Liver (tissue), 9 donors: ENCODE results near the gene PTP4A2. TPM values are rescaled to one million over a fixed set of nuclear protein-coding genes. Genes with fewer than 3 reads are reported as not detected.
"Not testable (repeated sequence)": the region's sequence is repeated elsewhere in the genome, so short reads cannot be mapped to it uniquely, and the experiment has no call there.

Experiments used
- DNase-seq: peaks from one replicate; pipeline ENCODE4 v3.0.0-alpha.2; 2017; ENCODE audit warnings: low spot score
- H3K27ac ChIP-seq, 2 donors: one replicate each; pipeline ENCODE4 v1.7.0; 2013; ENCODE audit warnings: inconsistent platforms in 2 of 2, low read length in 2 of 2, control low read depth in 1 of 2, low read depth in 1 of 2, mild to moderate bottlenecking in 1 of 2
- H3K27me3 ChIP-seq, 4 donors: one replicate each; pipeline versions ENCODE4 v1.6.1 to v1.7.0; 2013; ENCODE audit warnings: low read length in 3 of 4, inconsistent platforms in 1 of 4, mild to moderate bottlenecking in 1 of 4, moderate library complexity in 1 of 4; ENCODE audit not compliant: control insufficient read depth in 4 of 4, insufficient read depth in 4 of 4
- H3K36me3 ChIP-seq, 4 donors: one replicate each; pipeline versions ENCODE4 v1.6.1 to v1.7.0; 2013; ENCODE audit warnings: low read length in 3 of 4, mild to moderate bottlenecking in 3 of 4, low read depth in 1 of 4, moderate library complexity in 1 of 4; ENCODE audit not compliant: control insufficient read depth in 4 of 4, insufficient read depth in 3 of 4
- H3K4me1 ChIP-seq, 4 donors: one replicate each; pipeline versions ENCODE4 v1.6.1 to v1.7.0; 2013; ENCODE audit warnings: low read length in 3 of 4, mild to moderate bottlenecking in 3 of 4, moderate library complexity in 1 of 4; ENCODE audit not compliant: control insufficient read depth in 4 of 4, insufficient read depth in 4 of 4
- H3K4me3 ChIP-seq, 3 donors: one replicate each; pipeline versions ENCODE4 v1.6.1 to v1.7.0; 2013; ENCODE audit warnings: low read length in 3 of 3, control low read depth in 1 of 3, low read depth in 1 of 3, mild to moderate bottlenecking in 1 of 3
- H3K9ac ChIP-seq, 2 donors: one replicate each; pipeline ENCODE4 v1.7.0; 2013; ENCODE audit warnings: low read length in 2 of 2, mild to moderate bottlenecking in 2 of 2, moderate library complexity in 2 of 2, control low read depth in 1 of 2, low read depth in 1 of 2
- H3K9me3 ChIP-seq, 4 donors: one replicate each; pipeline versions ENCODE4 v1.6.1 to v1.7.0; 2013; ENCODE audit warnings: low read length in 3 of 4; ENCODE audit not compliant: control insufficient read depth in 4 of 4
- ATF3 ChIP-seq: IDR thresholded peaks from 2 replicates; pipeline ENCODE4 v1.6.1; 2016; ENCODE audit warnings: antibody characterized with exemption
- CTCF ChIP-seq: fragments of 150-350 bp; IDR thresholded peaks from 2 replicates; pipeline ENCODE4 v1.5.1; 2017; ENCODE audit warnings: improper control_type of control experiment, low read depth, low read length; ENCODE audit not compliant: missing input control
- FOXA1 ChIP-seq: IDR thresholded peaks from 2 replicates; pipeline ENCODE4 v1.6.1; 2016; ENCODE audit warnings: antibody characterized with exemption
- FOXA2 ChIP-seq: IDR thresholded peaks from 2 replicates; pipeline ENCODE4 v1.6.1; 2016; ENCODE audit warnings: antibody characterized with exemption
- HNF4A ChIP-seq, 2 donors: conservative IDR thresholded peaks; 2 replicates each; pipeline ENCODE4 v1.6.1; 2016; ENCODE audit warnings: antibody characterized with exemption in 2 of 2, mild to moderate bottlenecking in 2 of 2
- HNF4G ChIP-seq: IDR thresholded peaks from 2 replicates; pipeline ENCODE4 v1.6.1; 2016; ENCODE audit warnings: antibody characterized with exemption
- JUND ChIP-seq, 2 donors: IDR thresholded peaks; 2 replicates each; pipeline ENCODE4 v1.6.1; 2016; ENCODE audit warnings: antibody characterized with exemption in 2 of 2
- MAX ChIP-seq: IDR thresholded peaks from 2 replicates; pipeline ENCODE4 v1.6.1; 2016; ENCODE audit warnings: antibody characterized with exemption
- NR2F2 ChIP-seq: IDR thresholded peaks from 2 replicates; pipeline ENCODE4 v1.6.1; 2016; ENCODE audit warnings: antibody characterized with exemption
- RAD21 ChIP-seq, 2 donors: IDR thresholded peaks; 2 replicates each; pipeline ENCODE4 v1.6.1; 2016; ENCODE audit warnings: antibody characterized with exemption in 2 of 2, mild to moderate bottlenecking in 2 of 2
- REST ChIP-seq: IDR thresholded peaks from 2 replicates; pipeline ENCODE4 v1.6.1; 2016; ENCODE audit warnings: antibody characterized with exemption, mild to moderate bottlenecking
- RXRA ChIP-seq, 2 donors: IDR thresholded peaks; 2 replicates each; pipeline ENCODE4 v1.6.1; 2017 to 2018; ENCODE audit warnings: antibody characterized with exemption in 2 of 2, mild to moderate bottlenecking in 1 of 2
- SP1 ChIP-seq: IDR thresholded peaks from 2 replicates; pipeline ENCODE4 v1.6.1; 2018; ENCODE audit warnings: antibody characterized with exemption, mild to moderate bottlenecking
- TAF1 ChIP-seq: conservative IDR thresholded peaks from 2 replicates; pipeline ENCODE4 v1.6.1; 2016; ENCODE audit warnings: antibody characterized with exemption, mild to moderate bottlenecking
- YY1 ChIP-seq: IDR thresholded peaks from 2 replicates; pipeline ENCODE4 v1.6.1; 2016; ENCODE audit warnings: antibody characterized with exemption, mild to moderate bottlenecking
- ZBTB33 ChIP-seq: IDR thresholded peaks from 2 replicates; pipeline ENCODE4 v1.6.1; 2016; ENCODE audit warnings: antibody characterized with exemption
- WGBS: extraction: QIAGEN DNeasy Blood & Tissue Kit; methylation state at CpG from one replicate; pipeline ENCODE4 v1.1.7; 2013; 5-methylcytosine and 5-hydroxymethylcytosine counted together
- polyA plus RNA-seq, 2 donors: library from polyadenylated mRNA; stranded (reverse) in 1 of 2; unstranded in 1 of 2; fragments of 200-250 nt in 1 of 2; fragments of >200 nt in 1 of 2; fragmentation: Nextera tagmentation in 1 of 2; extraction: Ambion mirVana in 1 of 2; gene quantifications; one replicate each; pipeline versions ENCODE4 v1.2.1 to v1.2.3, GENCODE V29; 2013 to 2015
- total RNA-seq, 2 donors: library from RNA; depleted of rRNA; stranded (reverse); fragments of >200 nt; gene quantifications; one replicate each; pipeline ENCODE4 v1.2.3, GENCODE V29; 2014
- donor health status: healthy.
- donor health status: healthy.
- donor health status: healthy.
- donor health status: healthy.
- donor health status: healthy.

The PTP4A2 gene
- total and polyA plus RNA-seq, 4 donors = 47.7 to 98.1 (median 71.9) TPM

GRCh38 chr1:31943546-31944184 is 5.5 kb upstream of the PTP4A2 start:
- H3K9ac ChIP-seq = no peak overlapping the region
- H3K4me1 ChIP-seq = peaks cover 9 to 21% (median 15%) of the 10 kb centered on the region in 4 donors
- no peak for DNase-seq
- no peaks in the 10 kb centered on the region for H3K36me3 ChIP-seq
- no peak for TF ChIP-seq CTCF
- H3K9me3 ChIP-seq = no peaks in the 10 kb centered on the region
- WGBS = 82% methylated on average over 3 of the region's 3 CpGs
- no peaks in the 10 kb centered on the region for H3K27me3 ChIP-seq
- no peak overlapping the region for H3K4me3 ChIP-seq
- peak overlapping the region; percentile 84 to 91 for H3K27ac ChIP-seq

GRCh38 chr1:31942061-31942460 is 3.9 kb upstream of the PTP4A2 start:
- H3K27ac ChIP-seq, H3K27me3 ChIP-seq, H3K9me3 ChIP-seq, H3K4me3 ChIP-seq, H3K9ac ChIP-seq, H3K36me3 ChIP-seq, DNase-seq: not testable (repeated sequence)
- peaks cover 9 to 24% (median 16%) of the 10 kb centered on the region in 4 donors for H3K4me1 ChIP-seq
- WGBS = 82% methylated on average over 8 of the region's 8 CpGs

- no peaks in the 10 kb centered on the region for H3K27me3 ChIP-seq
- peaks cover 12 to 44% (median 28%) of the 10 kb centered on the region in 4 donors for H3K4me1 ChIP-seq
- peak overlapping the region; percentile 95 to 96 for H3K27ac ChIP-seq
- peak overlapping the region in 1 of 3 donors; percentile 11 for H3K4me3 ChIP-seq
- H3K36me3 ChIP-seq = no peaks in the 10 kb centered on the region
- no peaks in the 10 kb centered on the region for H3K9me3 ChIP-seq
- 39% methylated on average over 16 of the region's 16 CpGs for WGBS
- DNase-seq = peak; percentile 59
- H3K9ac ChIP-seq = peak overlapping the region; percentile 5 to 57
- TF ChIP-seq ATF3 = no peak
- peak; percentile 62 for TF ChIP-seq YY1
- peak; percentile 71 to 77 for TF ChIP-seq HNF4A (conservative IDR thresholded peaks at IDR 0.05)
- TF ChIP-seq FOXA1 = peak; percentile 61
- TF ChIP-seq MAX = peak; percentile 72
- peak in 1 of 2 donors; percentile 80 for TF ChIP-seq JUND (IDR thresholded peaks at IDR 0.05)
- TF ChIP-seq REST = peak; percentile 87
- TF ChIP-seq SP1 = peak; percentile 89
- no peak for TF ChIP-seq NR2F2
- peak; percentile 35 for TF ChIP-seq CTCF
- peak; percentile 84 for TF ChIP-seq TAF1
- TF ChIP-seq RXRA (IDR thresholded peaks at IDR 0.05) = peak; percentile 79 to 88
- TF ChIP-seq FOXA2 = peak; percentile 71
- peak; percentile 29 to 41 for TF ChIP-seq RAD21 (IDR thresholded peaks at IDR 0.05)
- TF ChIP-seq ZBTB33 = peak; percentile 82
- TF ChIP-seq HNF4G = peak; percentile 32
Measured at GRCh38 chr1:31939484-31940329, 1.5 kb upstream of the PTP4A2 start.
